Gastroesophageal sphincter (tissue), 4 donors: ENCODE data around the gene CNP. TPM values are rescaled to one million over a fixed set of nuclear protein-coding genes. Genes with fewer than 3 reads are reported as not detected.
"Not testable (repeated sequence)": the region's sequence is repeated elsewhere in the genome, so short reads cannot be mapped to it uniquely, and the experiment has no call there.

Experiments
- ATAC-seq: fragments of 150-250 bp; one replicate; pipeline ENCODE4 v1.9.1; 2016; ENCODE audit warnings: mild to moderate bottlenecking, moderate library complexity
- H3K27ac ChIP-seq, 4 donors: fragments of 200-600 bp; sonication (generic) in 3 of 4; 1 replicate in 3 of 4; 2 replicates in 1 of 4; pipeline ENCODE4 v1.5.1; 2016 to 2019
- H3K27me3 ChIP-seq: fragments of 200-600 bp; sonication (generic); one replicate; pipeline ENCODE4 v1.5.1; 2019
- H3K36me3 ChIP-seq, 2 donors: fragments of 200-600 bp; sonication (generic); one replicate each; pipeline ENCODE4 v1.5.1; 2019; ENCODE audit warnings: control low read depth in 1 of 2
- H3K4me1 ChIP-seq, 3 donors: fragments of 200-600 bp; sonication (generic); 1 replicate in 2 of 3; 2 replicates in 1 of 3; pipeline ENCODE4 v1.5.1; 2016 to 2019; ENCODE audit warnings: control low read depth in 2 of 3
- H3K4me3 ChIP-seq, 2 donors: fragments of 200-600 bp; sonication (generic); one replicate each; pipeline ENCODE4 v1.5.1; 2019; ENCODE audit warnings: mild to moderate bottlenecking in 1 of 2, moderate library complexity in 1 of 2
- H3K9me3 ChIP-seq, 3 donors: fragments of 200-600 bp; sonication (generic); one replicate each; pipeline ENCODE4 v1.5.1; 2017 to 2019; ENCODE audit warnings: control low read depth in 2 of 3
- CTCF ChIP-seq, 4 experiments: fragments of 200-600 bp in 2 of 4; fragments of 450-650 bp in 2 of 4; sonication (generic) in 1 of 4; IDR thresholded peaks; one replicate each; pipeline ENCODE4 v1.5.1; 2017 to 2019; ENCODE audit warnings: antibody characterized with exemption in 4 of 4, mild to moderate bottlenecking in 2 of 4, moderate library complexity in 2 of 4
- EP300 ChIP-seq: sonication (generic); formaldehyde crosslinking; IDR thresholded peaks from one replicate; pipeline ENCODE4 v1.6.1; 2017; ENCODE audit warnings: antibody characterized with exemption, mild to moderate bottlenecking
- POLR2A ChIP-seq, 2 donors: fragments of 450-650 bp; IDR thresholded peaks; one replicate each; pipeline ENCODE4 v1.6.1; 2017; ENCODE audit warnings: antibody characterized with exemption in 2 of 2, mild to moderate bottlenecking in 2 of 2, moderate library complexity in 1 of 2
- POLR2AphosphoS5 ChIP-seq: sonication (generic); formaldehyde crosslinking; IDR thresholded peaks from one replicate; pipeline ENCODE4 v1.6.1; 2017; ENCODE audit warnings: antibody characterized with exemption
- WGBS, 2 donors: methylation state at CpG; one replicate each; pipeline ENCODE4 v1.1.5; 2018; ENCODE audit warnings: low coverage in 1 of 2; 5-methylcytosine and 5-hydroxymethylcytosine counted together
- total RNA-seq, 4 donors: library from RNA; depleted of rRNA; stranded (reverse); fragments of >200 nt; gene quantifications; one replicate each; pipeline ENCODE4 v1.1.0, GENCODE V29; 2016

The CNP gene
- total RNA-seq, 4 donors from 2014 or later = 56.7 to 97.9 (median 64.7) TPM

- H3K36me3 ChIP-seq = peaks cover 0 to 25% of the 10 kb centered on the region in 2 donors
- H3K4me3 ChIP-seq = no peak overlapping the region
- TF ChIP-seq POLR2A (IDR thresholded peaks at IDR 0.05) (no peak), EP300 (no peak)
- no peak for ATAC-seq
- H3K27ac ChIP-seq = peak overlapping the region in 1 of 4 donors; percentile 90
- no peaks in the 10 kb centered on the region for H3K9me3 ChIP-seq
- peaks cover 0 to 60% (median 28%) of the 10 kb centered on the region in 3 donors for H3K4me1 ChIP-seq
- H3K27me3 ChIP-seq = no peaks in the 10 kb centered on the region
- WGBS, 2 donors = 79 to 80% methylated on average over 3 to 4 of the region's 4 CpGs
Observed at GRCh38 chr17:42018988-42019387, 52.4 kb downstream of the CNP start.

GRCh38 chr17:42019509-42020404, 53.2 kb downstream of the CNP start, which contains the start of gene NKIRAS2:
TSS of gene NKIRAS2 (plus strand) at chr17:42020090. CDS start at chr17:42021578, 1,488 bp downstream.
- no peaks in the 10 kb centered on the region for H3K27me3 ChIP-seq
- peak within 1 kb of the TSS; percentile 77 to 90 (median 90) for H3K27ac ChIP-seq
- H3K9me3 ChIP-seq = no peaks in the 10 kb centered on the region
- peak; percentile 87 for ATAC-seq
- H3K4me1 ChIP-seq = peaks cover 0 to 60% (median 28%) of the 10 kb centered on the region in 3 donors
- H3K4me3 ChIP-seq = peak within 1 kb of the TSS; percentile 91 to 94
- TF ChIP-seq CTCF (IDR thresholded peaks at IDR 0.05) = peak; percentile 93 to 100 (median 95)
- peak; percentile 38 to 62 for TF ChIP-seq POLR2A (IDR thresholded peaks at IDR 0.05)
- peak; percentile 57 for TF ChIP-seq POLR2AphosphoS5
- no peak for TF ChIP-seq EP300
- 14 to 61% methylated on average over 3 to 12 of the region's 49 CpGs for WGBS, 2 donors
- peaks cover 0 to 31% of the 10 kb centered on the region in 2 donors for H3K36me3 ChIP-seq

DNA sequence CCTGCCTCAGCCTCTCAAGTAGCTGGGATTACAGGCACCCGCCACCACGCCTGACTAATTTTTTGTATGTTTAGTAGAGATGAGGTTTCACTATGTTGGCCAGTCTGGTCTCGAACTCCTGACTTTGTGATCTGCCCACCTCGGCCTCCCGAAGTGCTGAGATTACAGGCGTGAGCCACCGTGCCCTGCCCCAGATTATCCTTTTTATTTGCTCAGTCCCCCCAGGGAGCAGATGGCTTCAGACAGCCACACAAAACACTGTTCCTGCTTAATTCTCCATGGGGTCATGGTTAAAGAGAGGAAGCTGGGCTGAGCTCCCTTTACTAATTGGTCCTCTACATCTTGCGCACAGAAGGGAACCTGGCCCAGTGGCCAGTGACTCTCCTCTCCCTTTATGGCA, 54.2 kb downstream of the CNP start:
- not testable (repeated sequence) for ATAC-seq, H3K9me3 ChIP-seq, H3K27me3 ChIP-seq
- H3K4me3 ChIP-seq = peak overlapping the region in 1 of 2 donors; percentile 91
- peak overlapping the region in 2 of 4 donors; percentile 90 for H3K27ac ChIP-seq
- peaks cover 0 to 56% (median 24%) of the 10 kb centered on the region in 3 donors for H3K4me1 ChIP-seq
- WGBS, 2 donors = 65% methylated on average over 6 of the region's 8 CpGs; no CpG with 5 or more reads in 1 of the 2 donors
- peaks cover 0 to 31% of the 10 kb centered on the region in 2 donors for H3K36me3 ChIP-seq

DNA sequence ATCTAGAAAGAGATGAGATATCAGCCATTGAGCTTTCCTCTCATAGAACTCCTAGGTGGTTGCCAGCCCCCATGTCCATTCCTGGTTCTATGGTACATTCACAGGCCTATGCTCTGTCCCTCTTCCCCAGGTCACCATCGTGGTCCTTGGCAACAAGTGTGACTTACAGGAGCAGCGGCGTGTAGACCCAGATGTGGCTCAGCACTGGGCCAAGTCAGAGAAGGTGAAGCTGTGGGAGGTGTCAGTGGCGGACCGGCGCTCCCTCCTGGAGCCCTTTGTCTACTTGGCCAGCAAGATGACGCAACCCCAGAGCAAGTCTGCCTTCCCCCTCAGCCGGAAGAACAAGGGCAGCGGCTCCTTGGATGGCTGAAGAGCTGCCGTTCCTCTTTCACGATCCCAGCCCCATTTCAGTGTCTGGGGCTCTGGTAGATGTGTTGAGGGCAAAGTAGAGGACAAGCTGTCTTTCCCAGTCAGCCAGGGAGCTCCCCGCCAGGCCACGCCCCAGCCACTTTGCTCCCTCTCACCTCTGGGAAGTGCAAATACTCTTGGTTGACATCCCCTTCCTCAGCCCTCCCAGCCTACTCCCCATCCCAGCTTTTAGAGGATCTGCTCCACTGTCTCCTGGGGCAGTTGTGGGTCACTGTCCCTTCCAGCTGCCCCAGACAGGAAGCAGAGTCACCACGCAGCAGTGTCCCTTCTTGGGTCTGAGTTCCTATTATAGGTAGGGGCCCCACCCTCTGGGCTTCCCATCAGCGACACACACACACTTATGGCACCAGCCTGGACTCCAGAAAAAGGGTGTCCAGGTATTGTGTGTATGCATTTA, 57.1 kb downstream of the CNP start:
- Histone ChIP-seq H3K27ac (peak overlapping the region in 3 of 4 donors; percentile 34 to 63 (median 61)), H3K9me3 (no peaks in the 10 kb centered on the region), H3K36me3 (peaks cover 0 to 31% of the 10 kb centered on the region in 2 donors), H3K4me3 (no peak overlapping the region), H3K4me1 (peaks cover 0 to 40% (median 21%) of the 10 kb centered on the region in 3 donors), H3K27me3 (peaks cover 22% of the 10 kb centered on the region)
- WGBS, 2 donors = 68% methylated on average over 4 of the region's 15 CpGs; no CpG with 5 or more reads in 1 of the 2 donors
- TF ChIP-seq CTCF (IDR thresholded peaks at IDR 0.05) (no peak), EP300 (no peak), POLR2AphosphoS5 (no peak), POLR2A (IDR thresholded peaks at IDR 0.05) (no peak)
- ATAC-seq = no peak

- Histone ChIP-seq H3K27me3 (peaks cover 36% of the 10 kb centered on the region), H3K36me3 (peaks cover 0 to 31% of the 10 kb centered on the region in 2 donors), H3K9me3 (no peaks in the 10 kb centered on the region), H3K4me1 (peaks cover 0 to 33% (median 21%) of the 10 kb centered on the region in 3 donors), H3K4me3 (no peak overlapping the region), H3K27ac (peak overlapping the region in 3 of 4 donors; percentile 34 to 63 (median 61))
- no peak for ATAC-seq
- 73 to 76% methylated on average over 2 to 4 of the region's 8 CpGs for WGBS, 2 donors
- TF ChIP-seq POLR2A (IDR thresholded peaks at IDR 0.05) = no peak
- no peak for TF ChIP-seq EP300
- no peak for TF ChIP-seq CTCF (IDR thresholded peaks at IDR 0.05)
Observed at GRCh38 chr17:42025191-42025579, 58.6 kb downstream of the CNP start.
